A549 (cell line): Measurements from ENCODE around the gene CMTM4.

Source experiments
- CTCF ChIP-seq: fragments of >200 bp; sonication (Bioruptor Twin); formaldehyde crosslinking; IDR thresholded peaks from 3 replicates; pipeline ENCODE4 v1.5.1; 2016
- POLR2AphosphoS2 ChIP-seq: conservative IDR thresholded peaks from 2 replicates; pipeline ENCODE4 v1.6.1; 2012; ENCODE audit warnings: low read length, improper control_type of control experiment, inconsistent platforms

GRCh38 chr16:66693149-66693548, 3.4 kb downstream of the CMTM4 start:
- TF ChIP-seq POLR2AphosphoS2 (no peak), CTCF (no peak)
